Measurements from ENCODE around the gene HOXA1. TPM values are rescaled to one million over a fixed set of nuclear protein-coding genes. Genes with fewer than 3 reads are reported as not detected.
A peak's percentile ranks its signal among the peaks of the same experiment; 100 is the strongest.

Gene HOXA1
- total RNA-seq, 1 experiment from 2014 or later: 1.4 TPM

- H3K79me2 ChIP-seq (ENCODE audit: low read length): peaks cover 40% of the 10 kb centered on the region
- intact Hi-C loops (cut with micrococcal nuclease): no loop called here
- no peaks in the 10 kb centered on the region for H3K9me2 ChIP-seq (replicated peaks; ENCODE audit: low read length)
- POLR2A ChIA-PET (ENCODE audit: unreplicated experiment): interaction anchor here (0.5 to 0.6 kb wide), 3 partner anchors 8 to 715 kb away, joined by 3 to 4 read pairs (median 3); no protein-coding TSS in a partner anchor
- peak; percentile 84 for DNase-seq
- H3K27ac ChIP-seq (ENCODE audit: low read length): peak within 1 kb of the TSS; percentile 56
- TF ChIP-seq EZH2phosphoT487 (IDR thresholded peaks at IDR 0.05; ENCODE audit: borderline replicate concordance, low read length): peak; percentile 43; the same call in 1 of the 2 replicates
- no peak for TF ChIP-seq CTCF (conservative IDR thresholded peaks at IDR 0.05; ENCODE audit: low read depth, low read length)
- TF ChIP-seq EZH2 (IDR thresholded peaks at IDR 0.05; ENCODE audit: low read length, unreplicated experiment): no peak
- H4K20me1 ChIP-seq (ENCODE audit: low read length): no peaks in the 10 kb centered on the region
- no peaks in the 10 kb centered on the region for H3K27me3 ChIP-seq (ENCODE audit: low read length)
- CTCF ChIA-PET: interaction anchor here (0.6 to 1.0 kb wide), 3 partner anchors 18 to 444 kb away, joined by 3 to 7 read pairs (median 5); no protein-coding TSS in a partner anchor
- peak; percentile 82 for ATAC-seq
- peak within 1 kb of the TSS; percentile 77 for H3K4me3 ChIP-seq (ENCODE audit: low read length)
- H3K4me1 ChIP-seq (ENCODE audit: insufficient read depth, low read length): peaks cover 43% of the 10 kb centered on the region
- H3F3A ChIP-seq (ENCODE audit: low read length, unreplicated experiment): no peaks in the 10 kb centered on the region
- H3K9me3 ChIP-seq (ENCODE audit: low read length): no peaks in the 10 kb centered on the region
- BruUV-seq (replicated peaks): TSS peak; percentile 82
- no peaks in the 10 kb centered on the region for H3K36me3 ChIP-seq (ENCODE audit: low read depth, low read length)
- peak within 1 kb of the TSS; percentile 88 for H3K4me2 ChIP-seq (ENCODE audit: low read length)
- peak within 1 kb of the TSS; percentile 81 for H2AFZ ChIP-seq (ENCODE audit: low read length)
- H3K9ac ChIP-seq (ENCODE audit: low read length): peak within 1 kb of the TSS; percentile 80
Measured at GRCh38 chr7:27130540-27131389, 35.0 kb upstream of the HOXA1 start, which contains the start of gene HOXA4. TSS of gene HOXA4 (minus strand) at chr7:27130757. CDS start at chr7:27130733, 24 bp downstream.

GRCh38 chr7:27129729-27130539, 34.1 kb upstream of the HOXA1 start:
- CTCF ChIA-PET: no interaction called here

More at GRCh38 chr7:27129729-27130539, 34.1 kb upstream of the HOXA1 start:
- peak; percentile 52 for DNase-seq
- no peaks in the 10 kb centered on the region for H3K9me2 ChIP-seq (replicated peaks; ENCODE audit: low read length)
- H3F3A ChIP-seq (ENCODE audit: low read length, unreplicated experiment): no peaks in the 10 kb centered on the region
- peaks cover 40% of the 10 kb centered on the region for H3K79me2 ChIP-seq (ENCODE audit: low read length)
- peak; percentile 44 for ATAC-seq
- H3K9me3 ChIP-seq (ENCODE audit: low read length): no peaks in the 10 kb centered on the region
- H3K4me3 ChIP-seq (ENCODE audit: low read length): peak overlapping the region; percentile 77
- H3K4me1 ChIP-seq (ENCODE audit: insufficient read depth, low read length): peaks cover 34% of the 10 kb centered on the region
- H2AFZ ChIP-seq (ENCODE audit: low read length): peak overlapping the region; percentile 78
- H3K9ac ChIP-seq (ENCODE audit: low read length): peak overlapping the region; percentile 80
- no peaks in the 10 kb centered on the region for H3K27me3 ChIP-seq (ENCODE audit: low read length)
- H4K20me1 ChIP-seq (ENCODE audit: low read length): no peaks in the 10 kb centered on the region
- BruUV-seq (replicated peaks): no TSS peak
- no peaks in the 10 kb centered on the region for H3K36me3 ChIP-seq (ENCODE audit: low read depth, low read length)
- peak overlapping the region; percentile 88 for H3K4me2 ChIP-seq (ENCODE audit: low read length)
- intact Hi-C loops (cut with micrococcal nuclease): no loop called here
- no peak for TF ChIP-seq EZH2 (IDR thresholded peaks at IDR 0.05; ENCODE audit: low read length, unreplicated experiment)
- TF ChIP-seq CTCF (conservative IDR thresholded peaks at IDR 0.05; ENCODE audit: low read depth, low read length): peak; percentile 44; the same call in 1 of the 2 replicates
- no peak for TF ChIP-seq EZH2phosphoT487 (IDR thresholded peaks at IDR 0.05; ENCODE audit: borderline replicate concordance, low read length)
- POLR2A ChIA-PET (ENCODE audit: unreplicated experiment): interaction anchor here (0.6 kb wide), 1 partner anchor 715 kb away, joined by 4 read pairs; no protein-coding TSS in a partner anchor
- H3K27ac ChIP-seq (ENCODE audit: low read length): peak overlapping the region; percentile 49

Measured in PC-3 (cell line).